MG63 (cell line): ENCODE results near the gene PALLD. TPM values are rescaled to one million over a fixed set of nuclear protein-coding genes. Genes with fewer than 3 reads are reported as not detected.
A peak's percentile ranks its signal among the peaks of the same experiment; 100 is the strongest.
"Not testable (repeated sequence)": the region's sequence is repeated elsewhere in the genome, so short reads cannot be mapped to it uniquely, and the experiment has no call there.

Experiments
- DNase-seq: peaks from one replicate; pipeline ENCODE4 v3.0.0-alpha.2; 2020
- H3K27me3 ChIP-seq: fragments of 250-450 bp; sonication (Bioruptor Pico); 2 replicates; pipeline ENCODE4 v1.5.1; 2020; ENCODE audit warnings: mild to moderate bottlenecking, moderate library complexity
- H3K36me3 ChIP-seq: fragments of 250-450 bp; sonication (Bioruptor Pico); 2 replicates; pipeline ENCODE4 v1.5.1; 2020; ENCODE audit warnings: mild to moderate bottlenecking, moderate library complexity
- H3K4me3 ChIP-seq: fragments of 250-450 bp; sonication (Bioruptor Pico); 2 replicates; pipeline ENCODE4 v1.5.1; 2020; ENCODE audit warnings: mild to moderate bottlenecking, moderate library complexity
- H3K9me3 ChIP-seq: fragments of 250-450 bp; sonication (Bioruptor Pico); 2 replicates; pipeline ENCODE4 v1.5.1; 2020; ENCODE audit warnings: mild to moderate bottlenecking, moderate library complexity
- total RNA-seq: library from RNA; depleted of rRNA; stranded (reverse); fragments of >200 nt; shearing (Covaris generic); gene quantifications from 2 replicates; pipeline ENCODE4 v1.2.3, GENCODE V29; 2014; ENCODE audit warnings: low replicate concordance

PALLD gene
- total RNA-seq, 1 experiment from 2014 or later = 40.2 TPM

DNA sequence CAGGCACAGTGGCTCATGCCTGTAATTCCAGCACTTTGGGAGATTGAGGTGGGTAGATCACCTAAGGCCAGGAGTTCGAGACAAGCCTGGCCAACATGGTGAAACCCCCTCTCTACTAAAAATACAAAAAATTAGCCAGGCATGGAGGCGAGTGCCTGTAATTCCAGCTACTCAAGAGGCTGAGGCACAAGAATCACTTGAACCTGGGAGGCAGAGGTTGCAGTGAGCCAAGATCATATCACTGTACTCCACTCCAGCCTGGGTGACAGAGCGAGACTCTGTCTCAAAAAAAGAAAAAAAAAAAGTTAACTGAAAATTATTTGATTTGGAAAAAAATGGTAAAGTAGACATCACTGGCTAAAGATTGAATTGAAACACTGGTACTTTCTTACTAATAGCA is 17.0 kb downstream of the PALLD start:
- not testable (repeated sequence) for H3K27me3 ChIP-seq, H3K36me3 ChIP-seq, H3K9me3 ChIP-seq, H3K4me3 ChIP-seq, DNase-seq

DNA sequence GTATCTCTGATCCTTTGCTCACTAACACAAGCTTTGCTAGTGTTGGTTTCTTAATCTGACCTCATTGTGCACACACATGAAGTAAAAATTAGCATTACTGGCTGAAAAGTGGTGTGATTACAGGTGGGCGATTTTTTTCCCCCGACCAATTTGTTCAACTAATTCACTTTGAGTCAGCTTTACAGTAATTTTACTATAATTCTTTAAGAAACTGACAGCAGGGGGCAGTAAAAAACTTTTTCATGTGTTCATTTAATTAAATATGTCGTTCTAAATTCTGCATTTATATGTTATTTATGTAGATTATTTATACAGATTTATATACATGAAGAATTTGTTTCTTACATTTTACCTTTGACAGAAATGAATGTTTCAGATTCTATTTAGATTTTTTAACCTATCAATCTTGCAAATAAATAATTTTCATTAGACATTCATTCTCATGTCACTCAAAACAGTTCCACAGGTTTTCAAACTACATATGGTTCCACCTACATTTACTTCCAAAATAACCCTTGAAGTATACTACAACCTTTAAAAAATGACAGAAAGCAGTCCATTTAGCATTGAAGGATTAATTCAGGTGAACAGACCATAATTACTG is 17.5 kb downstream of the PALLD start:
- H3K4me3 ChIP-seq = no peak overlapping the region
- H3K27me3 ChIP-seq = no peaks in the 10 kb centered on the region
- no peak for DNase-seq
- no peaks in the 10 kb centered on the region for H3K9me3 ChIP-seq
- H3K36me3 ChIP-seq = no peaks in the 10 kb centered on the region

DNA sequence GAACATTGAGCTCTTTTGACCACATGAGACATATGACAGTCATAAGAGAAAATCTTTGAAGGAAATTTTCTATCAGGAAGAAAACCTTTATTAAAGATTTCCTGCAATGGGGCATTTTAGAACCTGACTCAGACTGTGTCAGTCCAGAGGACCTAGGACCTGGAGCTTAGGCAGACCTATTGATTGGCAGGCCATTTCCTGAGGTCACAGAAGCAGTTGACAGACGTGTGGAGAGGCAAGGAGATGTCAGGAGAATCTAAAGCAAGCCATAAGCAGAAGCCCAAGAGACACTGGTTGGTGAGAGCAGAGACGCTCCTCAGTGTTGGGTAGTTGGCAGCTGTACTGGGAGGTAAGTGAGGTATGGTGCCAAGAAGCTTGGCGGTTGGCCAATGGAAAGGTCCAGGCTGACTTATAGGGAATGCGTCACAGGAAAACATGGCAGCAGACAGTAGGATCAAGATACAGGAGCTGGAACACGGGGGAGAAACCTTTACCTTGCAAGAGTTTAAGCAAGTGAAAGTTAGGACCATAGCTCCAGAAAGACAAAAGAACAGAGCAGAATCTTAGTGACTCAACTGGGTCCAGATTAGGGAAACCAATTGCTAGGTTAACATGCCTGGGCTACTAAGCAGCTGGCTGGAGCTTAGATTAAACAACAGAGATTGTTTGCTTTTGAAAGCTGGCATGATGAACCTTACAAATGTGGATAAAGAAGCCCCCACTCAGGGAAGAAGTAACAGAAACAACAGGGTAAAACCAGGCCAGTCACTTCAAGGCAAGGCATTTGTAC is 18.6 kb downstream of the PALLD start:
- peak; percentile 17 for DNase-seq
- H3K27me3 ChIP-seq = no peaks in the 10 kb centered on the region
- H3K4me3 ChIP-seq = no peak overlapping the region
- no peaks in the 10 kb centered on the region for H3K36me3 ChIP-seq
- H3K9me3 ChIP-seq = no peaks in the 10 kb centered on the region

DNA sequence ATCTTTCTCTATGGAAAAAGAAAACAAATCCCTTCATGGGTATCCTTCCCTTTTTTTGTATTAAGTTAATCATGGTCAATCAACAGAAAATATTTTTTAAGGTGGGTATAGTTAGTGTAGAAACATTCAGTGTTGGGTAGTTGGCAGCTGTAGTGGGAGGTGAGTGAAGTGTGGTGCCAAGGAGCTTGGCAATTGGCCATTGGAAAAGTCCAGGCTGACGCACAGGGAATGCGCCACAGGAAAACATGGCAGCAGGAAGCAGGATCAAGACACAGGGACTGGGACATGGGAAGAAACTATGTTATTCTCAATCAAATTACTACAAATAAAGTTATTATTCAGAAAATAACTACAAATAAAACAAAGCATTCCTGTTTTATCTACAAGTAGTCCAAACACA is 20.0 kb downstream of the PALLD start:
- Histone ChIP-seq H3K36me3 (no peaks in the 10 kb centered on the region), H3K9me3 (no peaks in the 10 kb centered on the region), H3K27me3 (no peaks in the 10 kb centered on the region), H3K4me3 (no peak overlapping the region)
- DNase-seq = no peak

DNA sequence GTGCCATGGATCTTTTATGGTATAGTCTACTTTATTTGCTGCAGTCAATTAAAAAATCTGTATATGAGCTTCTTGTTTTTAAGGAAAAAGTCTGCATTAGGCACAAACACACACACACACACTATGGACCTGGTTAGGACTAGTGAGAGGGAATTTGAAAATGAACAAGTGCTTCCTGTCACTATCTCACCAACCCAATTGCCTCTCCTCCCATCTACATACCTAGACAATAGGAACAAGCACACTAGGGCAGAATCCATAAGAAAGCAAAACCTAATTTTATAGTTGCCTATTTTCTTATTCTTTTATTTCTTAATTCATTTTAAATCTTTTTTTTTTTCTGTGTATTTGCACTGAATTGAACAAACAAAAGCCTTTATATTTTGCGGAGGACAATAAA is 22.7 kb downstream of the PALLD start:
- no peak for DNase-seq
- Histone ChIP-seq H3K36me3 (no peaks in the 10 kb centered on the region; the same call in 1 of the 2 replicates), H3K27me3 (no peaks in the 10 kb centered on the region), H3K4me3 (no peak overlapping the region), H3K9me3 (no peaks in the 10 kb centered on the region)

DNA sequence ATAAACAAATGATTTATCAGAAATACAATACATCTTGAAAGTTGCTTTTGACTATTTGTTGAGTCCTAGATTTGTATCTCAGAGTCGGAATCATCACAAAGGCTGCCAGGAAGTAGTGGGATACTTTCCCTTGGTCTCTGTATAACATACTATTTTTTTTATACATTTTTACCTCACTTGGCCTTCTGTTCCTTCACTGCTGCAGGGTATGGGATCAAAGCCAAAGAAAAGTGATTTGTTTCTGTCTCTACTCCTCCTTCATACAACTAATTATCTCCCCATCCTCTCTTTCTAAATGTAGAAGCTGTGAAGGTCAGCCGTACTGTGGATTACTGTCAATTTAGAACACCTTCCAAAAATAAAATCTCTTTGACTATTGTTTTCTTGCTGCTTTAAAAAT is 24.9 kb downstream of the PALLD start:
- DNase-seq = no peak
- Histone ChIP-seq H3K27me3 (no peaks in the 10 kb centered on the region), H3K36me3 (no peaks in the 10 kb centered on the region; the same call in 1 of the 2 replicates)

DNA sequence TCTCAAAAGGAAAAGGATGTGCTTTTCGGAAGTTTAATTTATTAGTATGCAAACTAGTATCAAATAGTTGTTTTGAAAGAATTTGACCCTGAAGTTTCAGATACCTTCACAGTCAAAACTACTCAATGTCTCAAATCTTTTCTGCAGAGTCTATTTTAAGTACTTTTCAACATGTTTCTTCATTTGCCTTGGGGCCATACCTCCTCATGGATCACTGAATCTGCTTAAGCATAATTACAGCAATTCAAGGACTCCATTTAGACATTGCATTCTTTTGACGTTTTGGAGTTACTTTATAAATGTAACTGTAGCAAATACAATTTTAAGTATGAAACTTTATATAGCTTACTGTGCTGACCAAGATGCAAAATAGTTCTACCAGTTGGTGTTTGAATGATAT is 25.5 kb downstream of the PALLD start:
- H3K4me3 ChIP-seq = no peak overlapping the region
- DNase-seq = no peak
- 0 out of 2 replicates have a peak, but pooled peaks cover 3% of the 10 kb centered on the region for H3K9me3 ChIP-seq
- H3K27me3 ChIP-seq = no peaks in the 10 kb centered on the region
- H3K36me3 ChIP-seq = no peaks in the 10 kb centered on the region; the same call in 1 of the 2 replicates

More for the DNA sequence above, 24.9 kb downstream of the PALLD start:
- H3K4me3 ChIP-seq = no peak overlapping the region
- H3K9me3 ChIP-seq = 0 out of 2 replicates have a peak, but pooled peaks cover 3% of the 10 kb centered on the region

DNA sequence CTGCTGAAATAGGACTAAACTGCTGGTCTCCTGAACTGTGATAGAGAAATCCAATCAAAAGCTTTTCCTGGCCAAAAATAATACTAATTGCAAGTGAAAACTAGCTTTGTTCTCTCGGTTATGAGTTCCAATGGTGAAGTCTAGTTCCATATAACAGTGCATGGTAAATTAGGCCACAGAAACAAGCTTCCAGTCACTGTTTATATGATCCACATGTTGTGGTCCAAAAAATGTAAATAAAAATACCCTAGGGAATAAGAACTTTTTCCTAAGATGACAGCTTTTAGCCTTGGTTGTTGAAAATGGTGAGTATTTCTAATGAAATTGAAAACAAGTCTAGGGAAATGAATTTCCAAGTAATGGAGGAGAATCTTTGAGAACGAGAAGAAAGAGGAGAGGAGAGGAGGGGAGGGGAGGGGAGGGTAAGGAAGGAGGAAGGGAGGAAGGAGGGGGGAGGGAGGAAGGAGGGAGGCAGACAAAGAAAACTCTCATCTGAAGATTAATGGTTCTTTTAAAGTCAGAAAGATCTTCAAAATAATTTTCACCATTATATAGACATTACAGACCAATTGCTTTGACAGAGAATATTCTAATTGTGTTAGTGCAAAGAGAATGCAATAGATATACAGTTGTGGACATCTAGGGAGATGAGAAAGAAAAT is 26.1 kb downstream of the PALLD start:
- Histone ChIP-seq H3K27me3 (no peaks in the 10 kb centered on the region), H3K9me3 (0 out of 2 replicates have a peak, but pooled peaks cover 3% of the 10 kb centered on the region), H3K36me3 (no peaks in the 10 kb centered on the region; the same call in 1 of the 2 replicates), H3K4me3 (no peak overlapping the region)
- no peak for DNase-seq

DNA sequence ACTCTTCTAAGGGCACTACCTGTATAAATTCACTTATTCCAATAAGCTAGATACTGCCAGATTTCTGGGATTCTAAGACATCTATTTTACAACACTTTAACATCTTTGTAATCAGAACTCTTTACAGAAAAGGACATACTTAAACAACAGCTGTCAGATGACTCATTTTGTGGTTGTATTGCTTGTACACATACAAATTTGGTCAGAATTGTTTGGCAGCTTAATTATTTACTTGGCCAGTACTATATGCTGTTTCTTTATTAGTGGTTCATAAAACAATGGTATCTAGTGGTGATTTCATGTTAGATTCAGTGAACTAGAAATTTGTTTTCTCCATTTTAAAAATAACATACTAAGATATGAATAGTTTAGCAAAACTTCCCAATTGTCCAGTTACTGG is 27.2 kb downstream of the PALLD start:
- H3K4me3 ChIP-seq = no peak overlapping the region
- no peak for DNase-seq
- H3K36me3 ChIP-seq = no peaks in the 10 kb centered on the region; the same call in 1 of the 2 replicates
- H3K9me3 ChIP-seq = 0 out of 2 replicates have a peak, but pooled peaks cover 3% of the 10 kb centered on the region
- H3K27me3 ChIP-seq = no peaks in the 10 kb centered on the region

DNA sequence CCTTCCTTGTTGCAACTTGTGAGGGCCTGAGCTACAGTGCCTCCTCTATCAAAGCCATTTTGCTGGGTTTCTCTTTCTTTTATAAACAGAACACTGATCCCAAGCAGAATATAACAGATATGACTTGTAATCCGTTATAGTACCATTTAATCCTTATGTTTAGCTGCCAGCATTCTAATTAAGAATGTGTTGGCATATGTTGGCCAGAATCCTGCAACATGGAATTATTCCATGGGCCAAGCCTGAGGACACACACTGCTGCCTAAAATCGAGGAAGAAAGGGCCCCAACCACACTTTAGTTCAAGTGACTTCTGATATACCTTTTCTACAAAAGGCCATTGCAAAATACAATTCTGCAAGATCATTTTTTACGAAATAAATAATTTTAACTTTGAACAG is 28.0 kb downstream of the PALLD start:
- no peaks in the 10 kb centered on the region for H3K27me3 ChIP-seq

DNA sequence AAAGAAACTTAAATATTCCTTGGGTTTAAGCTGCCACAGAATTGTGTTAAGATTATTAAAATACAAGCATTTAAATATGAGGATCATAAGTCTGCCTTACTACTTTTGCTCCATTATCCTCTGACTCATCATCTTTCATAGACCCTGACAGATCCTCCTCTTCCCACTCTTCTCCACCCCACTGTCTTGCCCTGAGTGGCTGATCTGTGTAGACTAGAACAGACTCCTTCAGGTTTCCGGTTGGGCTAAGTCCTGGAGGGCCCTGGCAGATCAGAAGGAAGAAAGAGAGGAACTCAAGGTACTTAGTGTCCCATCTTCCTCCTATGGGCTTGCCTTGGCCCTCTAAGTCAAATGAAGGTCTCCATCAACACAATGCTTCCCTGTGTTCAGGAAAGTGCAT is 30.7 kb downstream of the PALLD start:
- Histone ChIP-seq H3K9me3 (0 out of 2 replicates have a peak, but pooled peaks cover 3% of the 10 kb centered on the region), H3K4me3 (no peak overlapping the region), H3K36me3 (no peaks in the 10 kb centered on the region), H3K27me3 (no peaks in the 10 kb centered on the region)
- no peak for DNase-seq

More for the DNA sequence above, 28.0 kb downstream of the PALLD start:
- H3K4me3 ChIP-seq = no peak overlapping the region
- no peaks in the 10 kb centered on the region; the same call in 1 of the 2 replicates for H3K36me3 ChIP-seq
- DNase-seq = no peak
- H3K9me3 ChIP-seq = 0 out of 2 replicates have a peak, but pooled peaks cover 3% of the 10 kb centered on the region

DNA sequence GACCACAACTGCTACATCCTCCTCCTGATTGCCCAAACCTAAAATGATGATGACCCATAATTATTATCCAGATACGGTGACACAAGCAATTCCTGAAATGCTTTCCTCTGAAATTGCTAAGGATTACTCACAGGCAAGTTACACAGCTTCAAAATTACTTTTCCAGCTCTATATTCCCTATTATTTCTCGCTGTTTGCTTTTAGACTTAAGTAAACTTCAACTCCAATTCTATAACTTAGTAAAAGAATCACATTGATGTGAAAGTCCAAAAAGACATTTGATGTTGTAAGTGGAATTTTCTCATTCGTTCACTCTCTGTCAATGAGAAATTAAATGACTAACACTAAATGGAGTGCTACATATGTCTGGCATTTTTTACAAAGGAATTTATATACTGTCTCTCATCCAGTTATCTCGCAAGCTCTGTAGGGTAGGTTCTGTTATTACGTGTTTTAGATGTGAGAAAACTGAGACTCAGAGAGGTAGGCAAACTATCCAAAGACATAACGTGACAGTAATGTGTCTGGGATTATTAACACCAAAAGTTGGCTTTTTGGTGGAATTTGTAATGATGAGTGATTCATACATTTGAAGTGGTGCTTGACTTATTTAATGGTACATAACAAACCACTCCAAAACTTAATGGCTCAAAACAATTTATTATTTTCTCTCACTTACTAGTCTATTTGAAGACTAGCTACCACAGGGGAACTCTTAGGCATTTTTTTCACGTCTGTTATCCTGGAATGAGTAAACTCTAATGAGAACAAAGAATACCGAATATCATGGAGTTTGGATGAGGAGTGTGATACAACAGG is 31.5 kb downstream of the PALLD start:
- H3K9me3 ChIP-seq = 0 out of 2 replicates have a peak, but pooled peaks cover 3% of the 10 kb centered on the region

DNA sequence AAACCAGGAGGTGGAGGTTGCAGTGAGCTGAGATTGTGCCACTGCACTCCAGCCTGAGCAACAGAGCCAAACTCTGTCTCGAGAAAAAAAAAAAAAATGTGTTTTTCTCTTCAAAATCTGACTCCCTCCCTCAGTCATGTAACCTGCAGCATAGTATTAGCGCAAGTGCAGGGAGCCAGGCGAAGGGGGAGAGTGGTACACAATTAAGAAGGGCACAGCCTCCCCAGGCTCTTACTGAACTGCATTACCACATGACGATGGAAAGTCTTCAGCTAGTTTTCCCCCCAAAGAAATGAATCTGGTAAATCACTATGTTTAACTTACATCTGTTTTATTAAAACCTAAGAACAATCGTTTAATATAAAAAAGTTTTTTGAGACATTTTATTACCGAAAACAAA is 32.4 kb downstream of the PALLD start:
- Histone ChIP-seq H3K9me3 (0 out of 2 replicates have a peak, but pooled peaks cover 3% of the 10 kb centered on the region), H3K36me3 (no peaks in the 10 kb centered on the region), H3K27me3 (no peaks in the 10 kb centered on the region), H3K4me3 (no peak overlapping the region)
- no peak for DNase-seq

More for the DNA sequence above, 31.5 kb downstream of the PALLD start:
- no peak overlapping the region for H3K4me3 ChIP-seq
- no peaks in the 10 kb centered on the region for H3K27me3 ChIP-seq
- H3K36me3 ChIP-seq = no peaks in the 10 kb centered on the region
- no peak for DNase-seq

DNA sequence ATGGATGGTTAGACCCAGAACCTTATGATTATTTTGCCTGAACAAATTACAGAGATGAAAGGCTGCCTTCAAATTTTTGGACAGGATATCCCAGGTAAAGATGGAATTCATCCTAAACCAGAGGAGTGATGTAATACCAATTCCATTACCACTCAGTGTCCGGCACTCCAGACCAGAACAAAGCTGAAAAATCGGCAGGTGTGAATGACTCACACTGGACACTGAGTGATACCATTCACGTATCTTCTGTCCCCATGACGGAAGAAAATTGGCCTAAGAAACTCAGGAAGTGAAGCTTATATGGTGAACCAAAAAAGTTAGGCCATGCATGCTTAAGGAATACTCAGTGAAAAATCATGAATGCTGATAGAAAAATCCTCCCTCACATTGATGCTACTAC is 34.5 kb downstream of the PALLD start:
- H3K36me3 ChIP-seq = no peaks in the 10 kb centered on the region
- no peaks in the 10 kb centered on the region for H3K27me3 ChIP-seq
- H3K4me3 ChIP-seq = no peak overlapping the region
- no peak for DNase-seq
- H3K9me3 ChIP-seq = 0 out of 2 replicates have a peak, but pooled peaks cover under 1% of the 10 kb centered on the region

DNA sequence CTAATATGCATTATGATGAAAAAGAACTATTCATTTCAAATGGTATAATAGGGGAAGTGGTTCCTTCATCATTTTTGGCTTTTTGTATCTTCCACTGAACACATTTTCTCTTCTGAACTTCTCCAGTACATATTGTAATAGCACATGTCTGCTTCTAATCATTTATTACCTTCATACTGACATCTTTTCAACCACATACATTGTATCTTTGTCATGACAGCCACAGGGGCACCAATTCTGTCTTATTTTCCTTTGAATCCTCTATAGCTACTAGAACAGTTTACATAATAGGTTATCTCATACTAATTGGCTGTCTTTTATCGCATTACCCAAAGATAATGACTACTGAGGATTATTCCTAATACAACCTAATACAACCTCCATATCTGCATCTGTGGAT is 37.7 kb downstream of the PALLD start:
- H3K27me3 ChIP-seq = no peaks in the 10 kb centered on the region
- no peak for DNase-seq
- no peaks in the 10 kb centered on the region for H3K9me3 ChIP-seq
- no peak overlapping the region for H3K4me3 ChIP-seq
- H3K36me3 ChIP-seq = no peaks in the 10 kb centered on the region

DNA sequence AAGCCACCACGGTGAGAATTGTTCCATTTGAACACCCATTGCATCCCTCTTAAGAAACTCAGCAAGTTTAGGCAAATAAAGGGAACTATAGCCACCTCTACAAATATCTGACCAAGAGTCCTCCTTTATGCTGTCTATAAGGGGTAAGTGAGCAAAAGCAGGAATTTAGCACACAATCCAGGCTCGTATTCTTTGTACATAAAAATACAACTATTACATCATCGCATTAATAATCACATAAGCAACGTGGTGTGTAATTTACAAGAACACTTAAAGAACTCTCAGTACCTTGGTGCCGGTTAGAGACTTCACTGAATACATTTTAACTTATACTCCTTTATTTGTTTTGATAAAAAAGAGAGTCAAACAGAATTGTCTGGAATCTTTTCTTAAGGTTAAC is 38.8 kb downstream of the PALLD start:
- no peaks in the 10 kb centered on the region for H3K9me3 ChIP-seq
- DNase-seq = no peak
- H3K36me3 ChIP-seq = no peaks in the 10 kb centered on the region
- H3K4me3 ChIP-seq = no peak overlapping the region
- H3K27me3 ChIP-seq = no peaks in the 10 kb centered on the region
